BE2C (cell line): ENCODE data around the gene PCDHGA10.
"Not testable (repeated sequence)": the region's sequence is repeated elsewhere in the genome, so short reads cannot be mapped to it uniquely, and the experiment has no call there.

Source experiments
- DNase-seq: peaks from one replicate; pipeline ENCODE4 v3.0.0-alpha.2; 2020
- H3K27me3 ChIP-seq: fragments of 250-450 bp; sonication (Bioruptor Pico); 2 replicates; pipeline ENCODE4 v1.5.1; 2020; ENCODE audit warnings: mild to moderate bottlenecking
- H3K36me3 ChIP-seq: fragments of 250-450 bp; sonication (Bioruptor Pico); 2 replicates; pipeline ENCODE4 v1.5.1; 2020; ENCODE audit warnings: mild to moderate bottlenecking
- H3K4me1 ChIP-seq: fragments of 250-450 bp; sonication (Bioruptor Pico); 2 replicates; pipeline ENCODE4 v1.5.1; 2020
- H3K4me3 ChIP-seq: 2 replicates; pipeline ENCODE4 v1.5.1; 2011; ENCODE audit warnings: low read depth, low read length
- H3K9me3 ChIP-seq: fragments of 250-450 bp; sonication (Bioruptor Pico); 2 replicates; pipeline ENCODE4 v1.5.1; 2020
- TF ChIP-seq, protein P1 (sequence below): IDR thresholded peaks from 2 replicates; pipeline ENCODE4 v1.5.1; 2012; ENCODE audit warnings: mild to moderate bottlenecking, low read depth, low read length

Gene PCDHGA10

DNA sequence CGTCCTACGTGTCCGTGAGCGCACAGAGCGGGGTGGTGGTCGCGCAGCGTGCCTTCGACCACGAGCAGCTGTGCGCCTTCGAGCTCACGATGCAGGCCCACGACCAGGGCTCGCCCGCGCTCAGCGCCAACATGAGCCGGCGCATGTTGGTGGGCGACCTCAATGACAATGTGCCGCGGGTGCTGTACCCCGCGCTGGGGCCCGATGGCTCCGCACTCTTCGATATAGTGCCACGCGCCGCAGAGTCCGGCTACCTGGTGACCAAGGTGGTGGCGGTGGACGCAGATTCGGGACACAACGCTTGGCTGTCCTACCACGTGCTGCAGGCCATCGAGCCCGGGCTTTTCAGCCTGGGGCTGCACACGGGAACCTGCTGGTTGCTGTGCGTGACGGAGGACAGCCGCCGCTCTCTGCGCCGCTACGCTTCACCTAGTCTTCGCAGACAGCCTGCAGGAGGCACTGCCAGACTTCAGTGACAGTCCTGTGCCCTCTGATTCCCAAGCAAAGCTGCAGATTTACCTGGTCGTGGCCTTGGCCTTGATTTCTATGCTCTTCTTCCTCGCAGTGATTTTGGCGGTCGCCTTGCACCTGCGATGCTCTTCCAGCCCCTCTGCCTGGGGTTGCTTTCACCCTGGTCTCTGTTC, 15.1 kb downstream of the PCDHGA10 start:
- no peak overlapping the region for H3K4me3 ChIP-seq
- peaks cover 9% of the 10 kb centered on the region; the same call in 1 of the 2 replicates for H3K9me3 ChIP-seq
- no peak for DNase-seq
- peaks cover 13% of the 10 kb centered on the region; the same call in 1 of the 2 replicates for H3K36me3 ChIP-seq
- no peaks in the 10 kb centered on the region for H3K27me3 ChIP-seq
- TF ChIP-seq, protein P1, sequence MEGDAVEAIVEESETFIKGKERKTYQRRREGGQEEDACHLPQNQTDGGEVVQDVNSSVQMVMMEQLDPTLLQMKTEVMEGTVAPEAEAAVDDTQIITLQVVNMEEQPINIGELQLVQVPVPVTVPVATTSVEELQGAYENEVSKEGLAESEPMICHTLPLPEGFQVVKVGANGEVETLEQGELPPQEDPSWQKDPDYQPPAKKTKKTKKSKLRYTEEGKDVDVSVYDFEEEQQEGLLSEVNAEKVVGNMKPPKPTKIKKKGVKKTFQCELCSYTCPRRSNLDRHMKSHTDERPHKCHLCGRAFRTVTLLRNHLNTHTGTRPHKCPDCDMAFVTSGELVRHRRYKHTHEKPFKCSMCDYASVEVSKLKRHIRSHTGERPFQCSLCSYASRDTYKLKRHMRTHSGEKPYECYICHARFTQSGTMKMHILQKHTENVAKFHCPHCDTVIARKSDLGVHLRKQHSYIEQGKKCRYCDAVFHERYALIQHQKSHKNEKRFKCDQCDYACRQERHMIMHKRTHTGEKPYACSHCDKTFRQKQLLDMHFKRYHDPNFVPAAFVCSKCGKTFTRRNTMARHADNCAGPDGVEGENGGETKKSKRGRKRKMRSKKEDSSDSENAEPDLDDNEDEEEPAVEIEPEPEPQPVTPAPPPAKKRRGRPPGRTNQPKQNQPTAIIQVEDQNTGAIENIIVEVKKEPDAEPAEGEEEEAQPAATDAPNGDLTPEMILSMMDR, result no peak
- H3K4me1 ChIP-seq, result no peaks in the 10 kb centered on the region

DNA sequence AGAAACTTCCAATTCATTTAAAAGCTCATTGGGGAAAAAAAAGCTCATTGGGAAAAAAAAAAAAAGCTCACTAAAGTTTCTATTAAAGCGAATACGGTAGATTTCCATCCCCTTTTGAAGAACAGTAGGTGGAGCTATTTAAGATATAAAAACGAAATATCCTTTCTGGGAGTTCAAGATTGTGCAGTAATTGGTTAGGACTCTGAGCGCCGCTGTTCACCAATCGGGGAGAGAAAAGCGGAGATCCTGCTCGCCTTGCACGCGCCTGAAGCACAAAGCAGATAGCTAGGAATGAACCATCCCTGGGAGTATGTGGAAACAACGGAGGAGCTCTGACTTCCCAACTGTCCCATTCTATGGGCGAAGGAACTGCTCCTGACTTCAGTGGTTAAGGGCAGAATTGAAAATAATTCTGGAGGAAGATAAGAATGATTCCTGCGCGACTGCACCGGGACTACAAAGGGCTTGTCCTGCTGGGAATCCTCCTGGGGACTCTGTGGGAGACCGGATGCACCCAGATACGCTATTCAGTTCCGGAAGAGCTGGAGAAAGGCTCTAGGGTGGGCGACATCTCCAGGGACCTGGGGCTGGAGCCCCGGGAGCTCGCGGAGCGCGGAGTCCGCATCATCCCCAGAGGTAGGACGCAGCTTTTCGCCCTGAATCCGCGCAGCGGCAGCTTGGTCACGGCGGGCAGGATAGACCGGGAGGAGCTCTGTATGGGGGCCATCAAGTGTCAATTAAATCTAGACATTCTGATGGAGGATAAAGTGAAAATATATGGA, 17.7 kb downstream of the PCDHGA10 start, which contains the start of gene PCDHGA12:
TSS of gene PCDHGA12 (plus strand) at position 176 of the 782 bp plus-strand sequence. CDS start at position 429, 253 bp downstream.
- TF ChIP-seq, protein P1, result peak; percentile 14
- Histone ChIP-seq H3K4me1 (no peaks in the 10 kb centered on the region), H3K4me3 (no peak within 1 kb of the TSS), H3K36me3 (peaks cover 13% of the 10 kb centered on the region; the same call in 1 of the 2 replicates), H3K27me3 (no peaks in the 10 kb centered on the region), H3K9me3 (peaks cover 9% of the 10 kb centered on the region; the same call in 1 of the 2 replicates)
- no peak for DNase-seq

DNA sequence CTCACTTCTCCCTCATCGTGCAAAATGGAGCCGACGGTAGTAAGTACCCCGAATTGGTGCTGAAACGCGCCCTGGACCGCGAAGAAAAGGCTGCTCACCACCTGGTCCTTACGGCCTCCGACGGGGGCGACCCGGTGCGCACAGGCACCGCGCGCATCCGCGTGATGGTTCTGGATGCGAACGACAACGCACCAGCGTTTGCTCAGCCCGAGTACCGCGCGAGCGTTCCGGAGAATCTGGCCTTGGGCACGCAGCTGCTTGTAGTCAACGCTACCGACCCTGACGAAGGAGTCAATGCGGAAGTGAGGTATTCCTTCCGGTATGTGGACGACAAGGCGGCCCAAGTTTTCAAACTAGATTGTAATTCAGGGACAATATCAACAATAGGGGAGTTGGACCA, 18.5 kb downstream of the PCDHGA10 start:
- DNase-seq, result no peak
- no peaks in the 10 kb centered on the region for H3K27me3 ChIP-seq
- TF ChIP-seq, protein P1, result no peak
- no peak overlapping the region for H3K4me3 ChIP-seq
- peaks cover 13% of the 10 kb centered on the region; the same call in 1 of the 2 replicates for H3K36me3 ChIP-seq
- no peaks in the 10 kb centered on the region for H3K4me1 ChIP-seq
- peaks cover 9% of the 10 kb centered on the region; the same call in 1 of the 2 replicates for H3K9me3 ChIP-seq

DNA sequence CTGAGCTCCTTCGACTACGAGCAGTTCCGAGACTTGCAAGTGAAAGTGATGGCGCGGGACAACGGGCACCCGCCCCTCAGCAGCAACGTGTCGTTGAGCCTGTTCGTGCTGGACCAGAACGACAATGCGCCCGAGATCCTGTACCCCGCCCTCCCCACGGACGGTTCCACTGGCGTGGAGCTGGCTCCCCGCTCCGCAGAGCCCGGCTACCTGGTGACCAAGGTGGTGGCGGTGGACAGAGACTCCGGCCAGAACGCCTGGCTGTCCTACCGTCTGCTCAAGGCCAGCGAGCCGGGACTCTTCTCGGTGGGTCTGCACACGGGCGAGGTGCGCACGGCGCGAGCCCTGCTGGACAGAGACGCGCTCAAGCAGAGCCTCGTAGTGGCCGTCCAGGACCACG, 19.5 kb downstream of the PCDHGA10 start:
- DNase-seq, H3K9me3 ChIP-seq, H3K4me1 ChIP-seq, H3K4me3 ChIP-seq, H3K27me3 ChIP-seq: not testable (repeated sequence)
- peaks cover 13% of the 10 kb centered on the region; the same call in 1 of the 2 replicates for H3K36me3 ChIP-seq

DNA sequence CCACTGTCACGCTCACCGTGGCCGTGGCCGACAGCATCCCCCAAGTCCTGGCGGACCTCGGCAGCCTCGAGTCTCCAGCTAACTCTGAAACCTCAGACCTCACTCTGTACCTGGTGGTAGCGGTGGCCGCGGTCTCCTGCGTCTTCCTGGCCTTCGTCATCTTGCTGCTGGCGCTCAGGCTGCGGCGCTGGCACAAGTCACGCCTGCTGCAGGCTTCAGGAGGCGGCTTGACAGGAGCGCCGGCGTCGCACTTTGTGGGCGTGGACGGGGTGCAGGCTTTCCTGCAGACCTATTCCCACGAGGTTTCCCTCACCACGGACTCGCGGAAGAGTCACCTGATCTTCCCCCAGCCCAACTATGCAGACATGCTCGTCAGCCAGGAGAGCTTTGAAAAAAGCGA, 19.9 kb downstream of the PCDHGA10 start:
- H3K9me3 ChIP-seq, H3K4me3 ChIP-seq, H3K4me1 ChIP-seq, H3K27me3 ChIP-seq, DNase-seq, H3K36me3 ChIP-seq: not testable (repeated sequence)

DNA sequence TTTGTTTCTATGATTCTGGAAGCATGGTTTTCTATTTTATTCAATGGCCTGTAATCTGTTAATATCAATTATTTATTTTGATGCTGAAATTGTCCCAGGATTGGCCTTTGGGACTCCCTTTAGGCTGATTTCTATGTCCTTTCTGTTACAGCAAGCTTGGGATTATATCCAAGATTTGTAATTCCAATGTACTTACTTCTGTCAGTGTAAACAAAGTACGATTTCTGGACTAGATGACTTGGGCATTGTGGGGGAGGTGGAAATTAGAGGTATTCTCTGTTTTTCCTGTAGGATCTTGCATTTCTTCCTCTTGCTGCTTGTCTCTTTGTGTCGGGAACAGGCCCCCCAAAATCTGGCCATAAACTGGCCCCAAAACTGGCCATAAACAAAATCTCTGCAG, 21.2 kb downstream of the PCDHGA10 start:
- DNase-seq, result no peak
- Histone ChIP-seq H3K36me3 (0 out of 2 replicates have a peak, but pooled peaks cover 4% of the 10 kb centered on the region), H3K4me3 (no peak overlapping the region), H3K27me3 (no peaks in the 10 kb centered on the region), H3K9me3 (0 out of 2 replicates have a peak, but pooled peaks cover 4% of the 10 kb centered on the region), H3K4me1 (no peaks in the 10 kb centered on the region)
- TF ChIP-seq, protein P1, result no peak

DNA sequence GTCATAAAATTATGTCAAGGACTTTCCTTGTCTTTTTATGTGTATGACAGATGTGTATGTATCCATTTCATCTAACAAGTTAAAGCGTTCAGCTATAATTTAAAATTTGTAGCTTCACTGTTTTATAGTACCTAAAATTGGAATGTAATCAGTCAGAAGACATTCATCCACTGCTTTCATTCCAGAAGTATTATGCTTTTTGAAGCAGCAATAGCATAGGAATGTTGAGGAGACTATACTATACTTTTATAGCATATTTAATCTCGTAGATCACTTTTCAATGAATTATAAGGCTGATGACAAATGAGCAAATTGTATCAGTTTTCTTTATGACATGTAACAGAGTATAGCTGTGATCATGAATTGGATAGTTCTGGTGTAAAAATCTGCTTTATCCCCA, 24.4 kb downstream of the PCDHGA10 start:
- H3K9me3 ChIP-seq, result no peaks in the 10 kb centered on the region
- H3K27me3 ChIP-seq, result no peaks in the 10 kb centered on the region
- no peak for DNase-seq
- H3K36me3 ChIP-seq, result no peaks in the 10 kb centered on the region
- H3K4me1 ChIP-seq, result no peaks in the 10 kb centered on the region
- H3K4me3 ChIP-seq, result no peak overlapping the region
- TF ChIP-seq, protein P1, result no peak
